Adipose tissue (tissue), 3 donors: Measurements from ENCODE around the gene NMUR2. TPM values are rescaled to one million over a fixed set of nuclear protein-coding genes. Genes with fewer than 3 reads are reported as not detected.

Source experiments
- H3K27ac ChIP-seq: one replicate; pipeline ENCODE4 v1.5.1; 2013; ENCODE audit warnings: low read depth, low read length
- WGBS, 3 donors: extraction: QIAGEN DNeasy Blood & Tissue Kit; methylation state at CpG; one replicate each; pipeline ENCODE4 v1.1.7; 2013; 5-methylcytosine and 5-hydroxymethylcytosine counted together
- polyA plus RNA-seq, 3 donors: library from polyadenylated mRNA; stranded (reverse); fragments of 200-250 nt; gene quantifications; one replicate each; pipeline ENCODE4 v1.2.3, GENCODE V29; 2013
- donor health status: healthy with polysubstance abuse.
- donor health status: Bipolar disorder and iron deficiency.
- donor health status: healthy.

The NMUR2 gene, protein sequence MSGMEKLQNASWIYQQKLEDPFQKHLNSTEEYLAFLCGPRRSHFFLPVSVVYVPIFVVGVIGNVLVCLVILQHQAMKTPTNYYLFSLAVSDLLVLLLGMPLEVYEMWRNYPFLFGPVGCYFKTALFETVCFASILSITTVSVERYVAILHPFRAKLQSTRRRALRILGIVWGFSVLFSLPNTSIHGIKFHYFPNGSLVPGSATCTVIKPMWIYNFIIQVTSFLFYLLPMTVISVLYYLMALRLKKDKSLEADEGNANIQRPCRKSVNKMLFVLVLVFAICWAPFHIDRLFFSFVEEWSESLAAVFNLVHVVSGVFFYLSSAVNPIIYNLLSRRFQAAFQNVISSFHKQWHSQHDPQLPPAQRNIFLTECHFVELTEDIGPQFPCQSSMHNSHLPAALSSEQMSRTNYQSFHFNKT
- under 1 TPM in 1 of 3 donors, not detected in 2; 0.04 TPM for polyA plus RNA-seq

DNA sequence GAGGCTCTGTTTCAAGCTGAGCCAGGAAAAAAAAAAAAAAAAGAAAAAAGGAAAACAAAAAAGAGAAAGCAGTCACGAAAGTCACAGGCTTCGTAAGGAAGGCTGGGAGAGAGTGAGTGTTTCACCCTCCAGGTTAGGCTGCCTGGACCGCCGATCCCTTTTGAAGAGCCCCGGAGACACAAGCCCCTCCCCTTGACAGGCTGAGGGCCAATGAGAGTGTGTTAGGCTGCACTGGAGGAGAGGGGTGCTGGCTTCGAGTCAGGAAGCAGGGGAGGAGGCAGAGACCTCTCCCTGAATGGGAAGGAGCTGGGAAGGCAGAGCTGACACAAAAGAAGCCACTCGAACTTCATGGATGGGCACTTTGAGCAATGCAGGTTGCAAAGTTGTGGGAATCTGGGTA, at the start of gene NMUR2:
TSS of gene NMUR2 (minus strand) at position 135 of the 400 bp plus-strand sequence. CDS start 166 bp downstream, outside the sequence.
- WGBS, 3 donors, result 4 to 25% (median 20%) methylated on average over 7 of the region's 7 CpGs
- no peak within 1 kb of the TSS for H3K27ac ChIP-seq

DNA sequence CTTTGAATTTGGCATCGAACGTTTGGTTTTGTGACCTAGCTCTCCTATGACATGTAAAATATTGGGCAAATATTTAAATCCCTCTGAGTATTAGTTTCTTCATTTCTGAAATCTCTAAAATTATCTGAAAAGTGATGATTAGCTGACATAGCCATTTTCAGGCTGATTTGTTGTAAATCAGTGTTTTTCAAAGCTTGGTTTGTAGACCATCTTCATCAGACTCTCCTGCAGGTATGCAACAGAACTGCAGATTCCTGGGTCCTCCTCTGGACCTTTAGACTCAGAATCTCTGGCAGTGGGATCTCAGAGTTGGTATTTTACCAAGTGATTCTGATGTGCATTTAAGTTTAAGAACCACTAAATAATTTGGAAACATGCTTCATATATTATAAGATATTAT, 38.9 kb upstream of the NMUR2 start:
- 66 to 78% (median 71%) methylated on average over 2 of the region's 2 CpGs for WGBS, 3 donors
- H3K27ac ChIP-seq, result no peak overlapping the region

DNA sequence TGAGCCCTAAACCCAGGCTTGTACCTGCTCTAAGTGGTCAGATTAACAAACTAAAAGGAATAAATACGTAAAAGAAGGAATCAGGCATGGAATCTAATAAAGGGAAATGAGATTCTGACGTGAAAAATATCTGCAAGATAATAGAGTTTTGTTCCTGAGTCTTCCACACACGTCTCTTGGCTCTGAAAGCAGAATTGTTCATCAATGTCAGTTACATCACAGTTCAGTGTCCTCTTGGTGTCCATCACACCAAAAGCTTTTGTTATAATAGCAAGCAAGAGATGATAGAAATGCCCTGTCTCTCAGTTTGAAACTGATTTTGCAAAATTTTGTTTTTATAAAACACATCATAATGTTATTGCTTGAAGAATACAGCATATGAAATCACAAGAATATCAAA, 34.7 kb upstream of the NMUR2 start:
- H3K27ac ChIP-seq, result no peak overlapping the region
- 37 to 60% (median 59%) methylated on average over 3 of the region's 3 CpGs for WGBS, 3 donors

DNA sequence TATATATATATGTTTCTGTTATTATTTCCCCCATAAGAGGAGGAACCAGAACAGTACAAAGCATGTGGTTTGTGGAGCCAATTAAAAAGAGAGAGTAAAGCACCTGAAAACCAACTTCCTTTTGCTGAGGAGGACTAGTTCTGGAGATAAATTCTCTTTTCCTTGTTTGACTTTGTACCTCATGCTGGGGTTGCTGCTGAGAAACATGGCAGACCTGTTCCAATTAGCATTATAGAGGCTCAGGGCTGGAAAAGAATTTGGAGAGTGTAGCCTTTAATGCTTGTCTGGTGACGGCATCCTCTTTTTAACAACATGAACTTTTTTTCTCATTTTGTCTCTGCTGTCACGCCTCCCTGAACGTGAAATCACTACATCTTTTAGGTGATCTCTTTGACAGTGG, 32.8 kb upstream of the NMUR2 start:
- H3K27ac ChIP-seq, result no peak overlapping the region
- 50 to 65% (median 55%) methylated on average over 3 of the region's 3 CpGs for WGBS, 3 donors

DNA sequence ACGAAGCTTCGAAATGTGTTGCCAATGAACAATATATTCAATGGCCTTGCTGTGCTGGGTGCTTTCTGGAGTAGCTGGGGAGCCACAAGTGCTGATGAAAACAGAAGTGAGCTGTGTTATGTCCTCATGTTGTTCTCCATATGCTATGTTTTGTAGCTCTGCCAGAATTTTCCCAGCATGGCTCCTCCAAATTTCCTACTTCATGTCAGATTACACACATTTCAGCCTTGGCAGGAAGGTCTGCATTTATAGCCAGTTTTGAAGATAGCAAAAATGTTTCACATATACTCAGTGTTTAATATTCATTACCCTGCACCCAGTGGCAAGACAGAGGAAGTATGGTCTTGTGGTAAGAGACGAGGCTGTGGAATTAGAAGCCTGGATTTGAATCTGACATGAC, 22.6 kb upstream of the NMUR2 start:
- WGBS, 3 donors, result 44 to 58% (median 51%) methylated on average over 3 of the region's 3 CpGs
- no peak overlapping the region for H3K27ac ChIP-seq

DNA sequence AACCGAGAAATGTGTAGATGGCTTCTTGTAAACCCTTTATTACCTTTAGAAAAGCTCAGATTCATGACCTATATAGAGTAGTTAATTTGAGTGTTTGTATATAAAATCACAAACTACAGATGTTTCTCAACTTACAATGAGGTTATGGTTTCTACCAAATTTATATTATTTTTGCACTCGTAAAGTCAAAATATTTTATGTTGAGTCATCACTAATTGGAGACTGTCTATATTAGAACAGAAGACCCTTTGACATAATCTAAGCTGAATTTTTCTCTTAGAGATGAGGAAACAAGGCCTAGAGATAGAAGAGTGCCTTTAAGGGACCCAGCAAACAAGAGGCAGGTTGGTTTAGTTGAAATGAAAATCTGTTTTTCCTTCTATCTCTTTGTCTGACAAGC, 20.0 kb upstream of the NMUR2 start:
- H3K27ac ChIP-seq, result no peak overlapping the region
- WGBS, 3 donors, result 74 to 90% (median 76%) methylated on average over 2 of the region's 2 CpGs

DNA sequence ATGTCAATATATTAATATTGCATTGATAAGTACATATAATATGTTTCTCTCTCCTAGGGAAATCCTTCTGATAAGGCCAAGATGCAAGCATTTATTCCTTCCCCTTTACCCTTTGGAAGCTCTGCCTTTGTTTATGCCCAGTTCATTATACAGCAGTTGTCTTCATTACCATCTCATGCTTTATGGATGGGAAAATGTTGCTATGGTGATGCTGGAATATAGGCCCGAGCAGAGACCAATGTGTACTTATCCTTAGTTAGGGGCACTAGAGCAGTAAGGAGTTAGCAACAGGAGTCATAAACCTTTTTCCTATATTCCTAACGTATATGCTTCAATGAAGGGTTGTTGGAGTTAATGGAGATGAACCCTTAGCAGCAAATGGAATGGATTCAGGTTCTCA, 19.4 kb upstream of the NMUR2 start:
- H3K27ac ChIP-seq, result no peak overlapping the region
- 68 to 78% (median 77%) methylated on average over 2 of the region's 2 CpGs for WGBS, 3 donors

DNA sequence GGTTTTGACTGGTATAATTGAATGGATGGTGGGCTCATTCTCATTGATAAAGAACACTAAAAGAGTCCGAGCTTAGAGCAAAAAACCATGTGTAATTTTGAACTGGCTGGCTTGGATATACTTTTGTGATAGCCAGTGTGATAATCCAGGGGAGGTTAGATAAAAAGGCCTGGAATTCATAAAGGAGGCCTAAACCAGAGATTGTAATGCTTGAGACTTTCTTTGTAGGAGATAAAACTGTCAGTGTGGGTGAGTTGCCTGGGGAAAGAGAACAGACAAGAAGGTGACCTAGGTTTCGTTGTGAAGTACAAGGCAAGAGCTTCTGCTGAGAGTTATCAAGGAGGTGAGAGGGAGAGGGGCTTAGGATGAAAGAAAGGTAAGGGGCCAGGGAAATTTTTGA, 17.0 kb upstream of the NMUR2 start:
- 60 to 75% (median 73%) methylated on average over 2 of the region's 2 CpGs for WGBS, 3 donors
- no peak overlapping the region for H3K27ac ChIP-seq

DNA sequence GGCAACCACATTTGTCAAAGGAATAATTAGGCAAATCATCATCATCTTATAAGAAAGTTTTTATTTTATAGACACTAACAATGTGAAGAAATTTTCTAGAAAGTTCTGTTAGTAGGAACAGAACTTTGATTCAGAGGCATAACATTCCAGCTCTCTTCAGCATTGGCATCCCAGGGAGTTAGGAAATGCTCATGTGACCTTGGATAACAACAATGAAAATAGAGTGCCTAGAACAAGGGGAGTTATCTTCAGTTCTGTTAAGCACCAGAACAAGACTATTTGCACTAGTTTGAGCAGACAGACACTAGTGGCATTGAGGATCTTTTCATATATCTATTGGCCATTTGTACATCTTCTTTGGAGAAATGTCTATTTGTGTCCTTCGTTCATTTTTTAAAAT, 7.0 kb upstream of the NMUR2 start:
- WGBS, 3 donors, result 63 to 91% (median 76%) methylated on average over 1 of the region's 1 CpG
- no peak overlapping the region for H3K27ac ChIP-seq

DNA sequence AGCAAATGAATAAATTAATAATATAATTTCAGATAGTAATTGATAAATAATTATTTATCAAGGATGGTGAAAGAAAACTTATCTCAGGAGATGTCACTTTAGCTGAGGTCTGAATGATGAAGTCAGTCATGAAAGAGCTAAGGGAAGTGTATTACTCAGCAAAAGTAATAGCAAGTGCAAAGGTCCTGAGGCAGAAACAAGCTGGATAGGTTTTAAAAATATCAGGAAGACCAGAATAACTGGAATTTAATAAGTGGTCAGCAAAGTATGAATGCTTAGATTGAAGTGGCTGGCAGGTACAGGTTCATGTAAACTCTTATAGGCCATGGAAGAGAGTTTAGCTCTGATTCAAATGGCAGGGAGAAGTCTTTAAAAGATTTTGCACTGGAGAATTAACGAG, 1.0 kb upstream of the NMUR2 start:
- WGBS, 3 donors, result 79 to 86% (median 80%) methylated on average over 1 of the region's 1 CpG
- no peak overlapping the region for H3K27ac ChIP-seq

DNA sequence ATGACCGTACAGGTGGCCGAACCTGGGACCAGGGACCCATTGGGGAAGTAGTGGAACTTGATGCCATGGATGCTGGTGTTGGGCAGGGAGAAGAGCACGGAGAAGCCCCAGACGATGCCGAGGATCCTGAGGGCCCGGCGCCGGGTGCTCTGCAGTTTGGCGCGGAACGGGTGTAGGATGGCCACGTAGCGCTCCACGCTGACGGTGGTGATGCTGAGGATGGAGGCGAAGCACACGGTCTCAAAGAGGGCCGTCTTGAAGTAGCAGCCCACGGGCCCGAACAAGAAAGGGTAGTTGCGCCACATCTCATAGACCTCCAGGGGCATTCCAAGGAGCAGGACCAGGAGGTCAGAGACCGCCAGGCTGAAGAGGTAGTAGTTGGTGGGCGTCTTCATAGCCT, 585 bp downstream of the NMUR2 start:
- H3K27ac ChIP-seq, result no peak overlapping the region
- 92 to 97% (median 95%) methylated on average over 23 of the region's 23 CpGs for WGBS, 3 donors

DNA sequence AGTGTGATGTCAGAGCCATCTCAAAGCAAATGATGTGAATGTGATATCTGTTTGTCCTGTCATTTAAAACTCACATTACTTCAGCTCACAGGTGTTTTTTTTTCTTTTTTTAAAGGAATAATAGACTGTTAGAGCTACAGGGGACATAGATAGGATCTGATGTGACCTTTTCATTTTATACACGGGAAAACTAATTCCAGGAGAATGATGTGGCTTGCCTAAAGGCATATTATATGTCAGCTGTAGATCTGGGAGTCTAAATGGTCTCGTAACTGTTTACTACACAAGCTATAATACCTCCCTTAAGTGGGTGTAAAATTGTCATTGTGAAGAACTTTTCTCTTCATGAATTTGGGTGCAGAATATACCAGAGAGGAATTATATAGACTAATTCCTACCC, 2.0 kb downstream of the NMUR2 start:
- H3K27ac ChIP-seq, result no peak overlapping the region
- WGBS, 3 donors, result 56 to 72% (median 60%) methylated on average over 2 of the region's 2 CpGs

DNA sequence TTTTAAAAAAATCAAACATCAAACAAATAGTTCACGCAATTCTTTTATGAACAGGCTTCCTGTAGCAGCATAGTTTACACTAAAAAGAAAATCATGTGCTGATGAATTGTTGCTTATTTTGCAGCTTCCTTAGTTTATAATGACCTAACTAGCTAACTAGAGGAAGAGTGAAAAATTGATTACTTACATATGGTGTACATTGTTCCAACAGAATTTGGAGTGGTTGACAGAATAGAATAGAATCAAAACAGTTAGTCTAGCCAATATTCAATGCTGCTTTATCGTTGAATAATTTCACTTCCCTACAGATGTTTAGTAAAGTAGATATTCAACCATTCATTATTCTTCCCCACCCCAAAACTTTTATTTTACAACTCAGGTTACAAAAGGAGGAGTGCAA, 4.2 kb downstream of the NMUR2 start:
- WGBS, 3 donors, result 44 to 65% (median 64%) methylated on average over 2 of the region's 2 CpGs
- no peak overlapping the region for H3K27ac ChIP-seq

DNA sequence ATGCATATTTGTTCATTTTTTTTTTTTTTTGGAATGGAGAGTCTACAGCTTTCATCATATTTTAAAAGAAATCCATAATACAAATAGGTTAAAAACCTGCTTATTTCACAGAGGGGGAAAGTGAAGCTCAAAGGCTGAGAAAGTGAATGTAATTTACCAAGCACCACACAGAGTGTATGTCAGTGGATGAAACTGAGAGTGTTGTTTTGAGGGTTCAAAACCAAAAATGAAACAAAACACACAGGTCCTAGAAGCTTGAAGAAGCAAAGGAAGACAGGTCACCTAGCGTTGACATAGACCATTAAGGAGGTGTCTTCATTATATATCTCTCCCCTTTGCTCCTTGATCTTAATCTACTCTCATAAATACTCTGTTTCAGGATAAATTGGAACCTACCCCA, 7.5 kb downstream of the NMUR2 start:
- no peak overlapping the region for H3K27ac ChIP-seq
- WGBS, 3 donors, result 67 to 85% (median 81%) methylated on average over 1 of the region's 1 CpG

DNA sequence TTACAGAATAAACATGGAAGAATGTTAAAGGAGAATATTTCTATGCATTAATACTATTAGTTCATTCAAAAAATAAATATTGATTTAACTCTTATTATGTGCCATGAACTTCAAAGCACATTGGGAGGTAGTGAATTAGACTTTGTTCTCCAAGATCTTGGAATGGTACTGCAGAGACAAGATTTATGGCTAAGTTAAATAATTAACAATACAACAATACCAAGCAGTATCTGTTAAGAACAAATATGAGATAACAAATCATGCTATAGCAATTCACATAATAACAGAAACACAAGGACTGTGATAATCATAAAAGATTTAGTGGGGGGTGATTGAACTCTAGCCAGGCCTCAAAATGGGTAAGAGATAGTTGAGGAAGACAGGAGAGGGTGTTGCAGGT, 11.6 kb downstream of the NMUR2 start:
- no peak overlapping the region for H3K27ac ChIP-seq

DNA sequence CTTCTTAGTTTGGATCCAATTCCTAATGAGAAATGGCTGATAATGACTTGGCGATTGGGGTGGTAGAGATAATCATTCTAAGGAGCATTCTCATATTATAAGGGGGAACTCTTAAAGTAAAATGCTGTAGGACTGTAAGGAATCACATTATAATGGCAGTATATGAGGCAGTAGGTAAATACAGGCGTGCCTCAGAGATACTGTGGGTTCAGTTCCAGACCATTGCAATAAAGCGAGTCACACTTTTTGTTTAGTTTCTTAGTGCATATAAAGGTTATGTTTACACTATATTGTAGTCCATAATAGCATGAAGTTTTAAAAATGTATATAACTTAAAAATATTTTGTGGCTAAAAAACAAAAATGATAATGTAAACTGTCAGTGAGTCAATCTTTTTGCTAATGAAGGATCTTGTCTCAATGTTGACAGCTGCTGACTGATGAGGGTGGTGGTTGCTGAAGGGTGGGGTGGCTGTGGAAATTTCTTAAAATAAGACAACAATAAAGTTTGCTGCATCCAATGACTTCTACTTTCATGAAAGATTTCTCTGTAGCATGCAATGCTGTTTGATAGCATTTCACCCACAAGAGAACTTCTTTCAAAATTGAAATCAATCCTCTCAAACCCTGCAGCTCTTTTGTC, 15.8 kb downstream of the NMUR2 start:
- 61 to 71% (median 68%) methylated on average over 3 of the region's 3 CpGs for WGBS, 3 donors
- H3K27ac ChIP-seq, result no peak overlapping the region

DNA sequence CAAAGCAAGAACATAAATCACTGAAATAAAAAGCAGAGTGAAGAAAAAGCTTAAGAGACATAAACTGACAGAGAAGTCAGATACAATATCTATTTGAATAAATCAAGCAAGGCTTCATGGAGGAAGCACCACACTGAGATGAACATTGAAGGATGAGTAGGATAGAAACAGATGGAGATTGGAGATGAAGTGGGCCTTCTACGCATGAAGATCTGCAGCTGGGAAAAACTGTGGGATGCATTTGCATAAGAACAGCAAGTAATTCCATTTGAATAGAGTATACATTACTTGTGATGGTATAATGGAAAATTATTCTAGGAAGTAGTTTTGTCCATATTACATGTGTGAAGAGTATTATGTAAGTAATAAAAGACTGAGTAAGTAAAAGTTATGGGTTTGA, 16.5 kb downstream of the NMUR2 start:
- 37 to 75% (median 43%) methylated on average over 1 of the region's 1 CpG for WGBS, 3 donors
- no peak overlapping the region for H3K27ac ChIP-seq

DNA sequence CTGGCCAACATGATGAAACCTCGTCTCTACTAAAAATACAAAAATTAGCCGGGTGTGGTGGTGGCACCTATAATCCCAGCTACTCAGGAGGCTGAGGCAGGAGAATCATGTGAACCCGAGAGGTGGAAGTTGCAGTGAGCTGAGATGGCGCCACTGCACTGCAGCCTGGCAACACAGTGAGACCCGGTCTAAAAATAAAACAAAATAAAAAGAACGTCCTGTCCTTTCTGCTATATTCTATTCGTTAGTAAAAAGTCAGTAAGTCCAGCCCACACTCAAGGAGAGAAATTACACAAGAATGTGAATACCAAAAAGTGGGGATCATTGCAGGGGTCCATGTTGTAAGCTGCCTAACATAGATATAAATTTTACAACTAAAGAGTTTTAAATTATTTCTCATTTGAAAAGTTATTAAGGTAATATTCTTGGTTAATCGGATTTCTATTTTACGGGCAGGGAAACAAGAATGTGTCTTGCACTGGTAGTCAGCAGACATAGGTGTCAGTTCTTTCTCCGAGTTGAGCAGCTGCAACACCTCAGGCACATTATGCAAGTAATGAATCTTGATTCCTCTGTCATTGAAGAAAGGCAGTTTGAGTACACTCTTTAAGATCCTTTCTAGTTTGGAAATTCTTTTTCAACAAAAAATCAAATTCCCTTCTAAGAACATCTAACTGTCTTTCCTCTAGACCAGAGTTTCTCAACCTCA, 24.5 kb downstream of the NMUR2 start:
- H3K27ac ChIP-seq, result no peak overlapping the region
- WGBS, 3 donors, result 69 to 81% (median 71%) methylated on average over 10 of the region's 10 CpGs

DNA sequence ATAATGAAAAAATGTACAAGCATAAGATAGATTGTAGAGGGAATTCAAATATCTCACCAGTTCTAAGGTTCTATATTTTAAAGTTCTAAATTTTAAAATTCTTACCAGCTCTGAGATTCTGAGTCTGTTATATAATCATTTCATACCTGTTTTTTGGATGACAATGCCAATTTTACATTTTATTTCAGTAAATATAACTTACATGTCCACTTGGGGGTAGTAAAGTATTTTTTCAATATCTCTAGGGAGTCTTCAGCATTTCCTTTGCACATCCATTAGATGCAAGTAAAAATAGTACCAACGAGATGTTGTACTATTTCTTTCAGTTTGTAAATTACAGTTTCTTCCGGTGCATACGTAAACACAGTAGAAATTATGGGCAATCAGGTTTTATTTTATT, 25.7 kb downstream of the NMUR2 start:
- no peak overlapping the region for H3K27ac ChIP-seq
- WGBS, 3 donors, result 63 to 71% (median 71%) methylated on average over 3 of the region's 3 CpGs
